GM19455 (cell line): ENCODE results near the gene NFE2L1.
"Not testable (repeated sequence)": the region's sequence is repeated elsewhere in the genome, so short reads cannot be mapped to it uniquely, and the experiment has no call there.

Source experiments
- ATAC-seq: cut with Tn5 transposase; IDR thresholded peaks from one replicate; pipeline ENCODE4 v1.9.1; 2021; ENCODE audit not compliant: unreplicated experiment

NFE2L1 gene

GRCh38 chr17:48023400-48024148, 24.6 kb upstream of the NFE2L1 start:
- no peak for ATAC-seq

GRCh38 chr17:48024149-48025039, 23.8 kb upstream of the NFE2L1 start:
- ATAC-seq: no peak

GRCh38 chr17:48025040-48025903, 22.9 kb upstream of the NFE2L1 start:
- peak; percentile 81 for ATAC-seq

- ATAC-seq: no peak
Measured at GRCh38 chr17:48025904-48026501, 22.2 kb upstream of the NFE2L1 start.

- no peak for ATAC-seq
Measured at GRCh38 chr17:48026502-48027321, 21.4 kb upstream of the NFE2L1 start.

- no peak for ATAC-seq
Measured at GRCh38 chr17:48027322-48027981, 20.7 kb upstream of the NFE2L1 start.

- ATAC-seq: no peak
Measured at GRCh38 chr17:48028736-48029135, 19.4 kb upstream of the NFE2L1 start.

GRCh38 chr17:48030531-48030930, 17.6 kb upstream of the NFE2L1 start:
- ATAC-seq: no peak

- ATAC-seq: no peak
Measured at GRCh38 chr17:48031966-48032365, 16.2 kb upstream of the NFE2L1 start.

- not testable (repeated sequence) for ATAC-seq
Measured at GRCh38 chr17:48034734-48035133, 13.4 kb upstream of the NFE2L1 start.

GRCh38 chr17:48036693-48037035, 11.5 kb upstream of the NFE2L1 start:
- ATAC-seq: no peak

GRCh38 chr17:48037036-48037837, 10.9 kb upstream of the NFE2L1 start, which contains the start of gene COPZ2:
Gene COPZ2 (minus strand): TSS chr17:48037797. CDS start chr17:48037777, 20 bp downstream.
- no peak for ATAC-seq

- no peak for ATAC-seq
Measured at GRCh38 chr17:48037838-48038323, 10.3 kb upstream of the NFE2L1 start.

- no peak for ATAC-seq
Measured at GRCh38 chr17:48038687-48039086, 9.5 kb upstream of the NFE2L1 start.

- ATAC-seq: no peak
Measured at GRCh38 chr17:48043176-48043575, 5.0 kb upstream of the NFE2L1 start.

GRCh38 chr17:48044851-48045250, 3.3 kb upstream of the NFE2L1 start:
- ATAC-seq: no peak

- ATAC-seq: no peak
Measured at GRCh38 chr17:48045316-48046001, 2.7 kb upstream of the NFE2L1 start.

GRCh38 chr17:48046296-48046695, 1.9 kb upstream of the NFE2L1 start:
- ATAC-seq: no peak
